Measurements from ENCODE around the gene SMYD4.

SMYD4 gene

DNA sequence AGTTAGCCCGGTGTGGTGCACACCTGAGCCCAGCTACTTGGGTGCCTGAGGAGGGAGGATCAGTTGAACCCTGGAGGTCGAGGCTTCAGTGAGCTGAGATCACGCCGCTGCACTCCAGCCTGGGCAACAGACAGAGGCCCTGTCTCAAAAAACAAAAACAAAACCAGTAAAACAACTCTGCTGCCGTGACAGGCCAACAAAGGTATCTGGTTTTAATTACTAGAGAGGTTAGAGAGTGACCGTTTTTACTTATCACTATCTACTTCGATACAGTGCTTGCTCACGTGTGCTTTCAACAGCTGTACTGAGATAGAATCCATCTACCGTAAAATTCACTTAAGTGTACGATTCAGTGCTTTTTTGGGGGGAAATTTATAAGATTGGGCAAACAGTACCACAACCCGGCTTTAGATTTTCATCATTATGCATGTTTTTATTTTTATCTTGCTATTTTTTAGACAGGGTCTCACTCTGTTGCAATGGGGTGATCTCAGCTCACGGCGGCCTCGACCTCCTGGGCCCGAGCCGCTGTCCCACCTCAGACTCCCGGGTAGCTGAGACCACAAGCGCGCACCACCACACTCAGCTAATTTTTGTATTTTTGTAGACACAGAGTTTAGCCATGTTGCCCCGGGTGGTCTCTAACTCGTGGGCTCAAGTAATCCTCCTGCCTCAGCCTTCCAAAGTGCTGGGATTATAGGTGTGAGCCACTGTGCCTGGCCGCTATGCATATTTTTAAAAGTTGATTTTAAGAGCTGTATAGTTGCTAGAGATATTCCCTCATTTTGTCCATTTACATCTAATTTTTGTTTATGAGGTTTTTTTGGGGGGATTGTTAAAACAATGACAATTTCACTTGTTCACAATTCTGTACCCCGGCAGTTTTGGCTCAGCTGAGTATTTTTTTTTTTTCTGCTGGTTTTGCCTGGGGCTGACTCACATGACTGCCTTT, 36.9 kb downstream of the SMYD4 start:
- Histone ChIP-seq H3K27ac (no peak overlapping the region), H3K36me3 (ENCODE audit: insufficient read depth) (no peaks in the 10 kb centered on the region), H3K4me1 (ENCODE audit: low read depth, poor library complexity, severe bottlenecking) (no peaks in the 10 kb centered on the region), H3K4me3 (IDR thresholded peaks at IDR 0.05; ENCODE audit: insufficient read depth, low read depth, low read length) (no peak overlapping the region), H3K27me3 (ENCODE audit: insufficient read depth, low read depth) (no peaks in the 10 kb centered on the region), H2AFZ (ENCODE audit: low read depth) (no peak overlapping the region), H4K20me1 (ENCODE audit: insufficient read depth) (no peaks in the 10 kb centered on the region), H3K9ac (no peak overlapping the region), H3K4me2 (no peak overlapping the region), H3K79me2 (ENCODE audit: insufficient read depth, low read depth) (no peaks in the 10 kb centered on the region)
- TF ChIP-seq, protein P1, sequence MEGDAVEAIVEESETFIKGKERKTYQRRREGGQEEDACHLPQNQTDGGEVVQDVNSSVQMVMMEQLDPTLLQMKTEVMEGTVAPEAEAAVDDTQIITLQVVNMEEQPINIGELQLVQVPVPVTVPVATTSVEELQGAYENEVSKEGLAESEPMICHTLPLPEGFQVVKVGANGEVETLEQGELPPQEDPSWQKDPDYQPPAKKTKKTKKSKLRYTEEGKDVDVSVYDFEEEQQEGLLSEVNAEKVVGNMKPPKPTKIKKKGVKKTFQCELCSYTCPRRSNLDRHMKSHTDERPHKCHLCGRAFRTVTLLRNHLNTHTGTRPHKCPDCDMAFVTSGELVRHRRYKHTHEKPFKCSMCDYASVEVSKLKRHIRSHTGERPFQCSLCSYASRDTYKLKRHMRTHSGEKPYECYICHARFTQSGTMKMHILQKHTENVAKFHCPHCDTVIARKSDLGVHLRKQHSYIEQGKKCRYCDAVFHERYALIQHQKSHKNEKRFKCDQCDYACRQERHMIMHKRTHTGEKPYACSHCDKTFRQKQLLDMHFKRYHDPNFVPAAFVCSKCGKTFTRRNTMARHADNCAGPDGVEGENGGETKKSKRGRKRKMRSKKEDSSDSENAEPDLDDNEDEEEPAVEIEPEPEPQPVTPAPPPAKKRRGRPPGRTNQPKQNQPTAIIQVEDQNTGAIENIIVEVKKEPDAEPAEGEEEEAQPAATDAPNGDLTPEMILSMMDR (conservative IDR thresholded peaks at IDR 0.05; ENCODE audit: low read depth, low read length) = no peak

DNA sequence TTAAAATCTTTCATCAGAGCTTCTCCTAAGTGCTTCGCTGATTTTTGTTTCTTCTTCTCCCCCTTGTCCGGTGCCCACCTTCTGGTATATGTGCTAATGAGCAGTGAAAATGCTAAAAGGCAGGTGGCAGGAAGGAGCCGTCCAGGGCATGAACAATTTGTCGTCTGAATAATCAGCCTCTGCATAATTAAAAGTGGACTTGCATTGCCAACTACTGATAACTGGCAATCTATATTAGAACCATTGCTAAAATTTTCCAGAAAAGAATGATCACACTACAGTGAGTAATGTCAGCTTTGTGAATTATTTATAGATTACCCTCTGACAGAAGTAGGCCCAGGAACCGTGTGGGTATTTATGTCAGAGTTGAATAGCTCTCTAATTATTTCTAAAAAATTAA, 39.8 kb downstream of the SMYD4 start:
- Histone ChIP-seq H3K4me3 (IDR thresholded peaks at IDR 0.05; ENCODE audit: insufficient read depth, low read depth, low read length) (no peak overlapping the region), H3K27ac (no peak overlapping the region), H3K4me2 (no peak overlapping the region), H4K20me1 (ENCODE audit: insufficient read depth) (no peaks in the 10 kb centered on the region), H3K27me3 (ENCODE audit: insufficient read depth, low read depth) (no peaks in the 10 kb centered on the region), H3K4me1 (ENCODE audit: low read depth, poor library complexity, severe bottlenecking) (no peaks in the 10 kb centered on the region), H3K36me3 (ENCODE audit: insufficient read depth) (no peaks in the 10 kb centered on the region), H3K79me2 (ENCODE audit: insufficient read depth, low read depth) (no peaks in the 10 kb centered on the region), H2AFZ (ENCODE audit: low read depth) (no peak overlapping the region), H3K9ac (no peak overlapping the region)
- TF ChIP-seq, protein P1 (conservative IDR thresholded peaks at IDR 0.05; ENCODE audit: low read depth, low read length) = no peak

DNA sequence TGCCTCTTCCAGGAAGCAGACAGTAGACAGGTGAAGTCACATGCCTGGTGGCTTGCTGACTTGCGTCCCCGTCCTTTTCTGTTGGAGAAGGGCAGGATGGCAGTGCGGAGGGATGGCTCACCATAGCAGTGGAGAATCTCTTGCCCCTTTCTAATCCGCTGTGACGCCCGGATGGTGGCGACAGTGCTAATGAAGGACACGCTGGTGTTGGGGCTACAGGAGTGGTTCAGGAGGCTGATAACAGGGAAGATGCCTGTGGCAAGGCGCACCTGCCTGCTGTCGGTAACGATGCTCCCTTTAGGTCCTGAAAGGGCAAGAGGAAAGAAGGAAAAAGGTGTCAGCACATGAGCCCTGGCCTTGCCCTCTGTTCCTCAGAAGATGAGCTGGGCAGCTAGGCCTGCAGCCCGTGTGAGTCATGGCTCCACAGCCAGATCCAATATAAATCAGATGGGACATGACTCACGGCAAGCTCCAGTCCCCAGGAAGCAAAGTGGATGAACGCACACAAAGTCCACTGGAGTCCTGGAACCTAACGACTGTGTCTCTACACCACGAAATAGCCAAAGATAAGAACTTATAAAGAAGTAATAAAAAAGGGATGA, 42.3 kb downstream of the SMYD4 start:
- Histone ChIP-seq H3K27me3 (ENCODE audit: insufficient read depth, low read depth) (no peaks in the 10 kb centered on the region), H3K4me1 (ENCODE audit: low read depth, poor library complexity, severe bottlenecking) (no peaks in the 10 kb centered on the region), H2AFZ (ENCODE audit: low read depth) (no peak overlapping the region), H3K36me3 (ENCODE audit: insufficient read depth) (no peaks in the 10 kb centered on the region), H3K27ac (no peak overlapping the region), H3K9ac (no peak overlapping the region), H3K79me2 (ENCODE audit: insufficient read depth, low read depth) (no peaks in the 10 kb centered on the region), H3K4me3 (IDR thresholded peaks at IDR 0.05; ENCODE audit: insufficient read depth, low read depth, low read length) (no peak overlapping the region), H3K4me2 (no peak overlapping the region), H4K20me1 (ENCODE audit: insufficient read depth) (no peaks in the 10 kb centered on the region)
- TF ChIP-seq, protein P1 (conservative IDR thresholded peaks at IDR 0.05; ENCODE audit: low read depth, low read length) = no peak

DNA sequence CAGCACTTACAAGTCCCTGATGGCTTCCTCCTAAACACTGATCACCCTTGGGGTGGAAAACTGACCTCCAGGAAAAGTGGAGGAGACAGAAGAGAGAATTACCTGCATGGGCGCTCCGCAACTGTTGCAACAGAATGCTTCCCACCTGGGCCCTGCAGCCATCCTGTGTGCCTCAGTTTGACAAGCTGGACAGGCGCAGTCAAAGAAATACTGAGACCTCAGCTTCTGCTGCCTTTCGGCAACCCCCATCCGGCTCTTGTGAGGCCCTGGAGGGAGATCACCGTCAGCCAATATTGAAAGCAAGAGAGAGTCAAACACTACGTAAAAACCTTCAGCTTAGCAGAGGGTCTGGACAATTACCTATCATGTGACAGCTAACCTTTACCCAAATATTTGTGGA, 43.0 kb downstream of the SMYD4 start:
- Histone ChIP-seq H3K4me3 (IDR thresholded peaks at IDR 0.05; ENCODE audit: insufficient read depth, low read depth, low read length) (no peak overlapping the region), H4K20me1 (ENCODE audit: insufficient read depth) (no peaks in the 10 kb centered on the region), H3K27ac (no peak overlapping the region), H2AFZ (ENCODE audit: low read depth) (no peak overlapping the region), H3K79me2 (ENCODE audit: insufficient read depth, low read depth) (no peaks in the 10 kb centered on the region), H3K4me2 (no peak overlapping the region), H3K27me3 (ENCODE audit: insufficient read depth, low read depth) (no peaks in the 10 kb centered on the region), H3K36me3 (ENCODE audit: insufficient read depth) (no peaks in the 10 kb centered on the region), H3K4me1 (ENCODE audit: low read depth, poor library complexity, severe bottlenecking) (no peaks in the 10 kb centered on the region), H3K9ac (no peak overlapping the region)
- TF ChIP-seq, protein P1 (conservative IDR thresholded peaks at IDR 0.05; ENCODE audit: low read depth, low read length) = no peak

All from KMS-11 (cell line).